Mesothelial cell of epicardium (in vitro differentiated cells): ENCODE results near the gene CES2. TPM values are rescaled to one million over a fixed set of nuclear protein-coding genes. Genes with fewer than 3 reads are reported as not detected.
"Not testable (repeated sequence)": the region's sequence is repeated elsewhere in the genome, so short reads cannot be mapped to it uniquely, and the experiment has no call there.

ENCODE experiments used
- DNase-seq, 2 experiments: peaks; one replicate each; pipeline ENCODE4 v3.0.0; 2021; ENCODE audit warnings: low spot score in 2 of 2; ENCODE audit not compliant: unreplicated experiment in 2 of 2
- H3K27ac Mint-ChIP-seq: 2 replicates; pipeline ENCODE4 v1.8.0; 2021; ENCODE audit warnings: mixed read lengths
- H3K27me3 Mint-ChIP-seq: 2 replicates; pipeline ENCODE4 v1.8.0; 2021; ENCODE audit warnings: low read depth, mixed read lengths
- H3K36me3 Mint-ChIP-seq: 2 replicates; pipeline ENCODE4 v1.8.0; 2021; ENCODE audit warnings: mixed read lengths
- H3K4me1 Mint-ChIP-seq: 2 replicates; pipeline ENCODE4 v1.8.0; 2021; ENCODE audit warnings: mixed read lengths
- H3K4me3 Mint-ChIP-seq: 2 replicates; pipeline ENCODE4 v1.8.0; 2021; ENCODE audit warnings: mild to moderate bottlenecking, moderate library complexity, mixed read lengths
- H3K9me3 Mint-ChIP-seq: 2 replicates; pipeline ENCODE4 v1.8.0; 2021; ENCODE audit warnings: mixed read lengths
- total RNA-seq: library from RNA; stranded (reverse); gene quantifications from 3 replicates; pipeline ENCODE4 v1.2.1, GENCODE V29; 2021
- TF ChIP-seq, protein P1 (sequence below): fragments of 200-600 bp; sonication (generic); IDR thresholded peaks from one replicate; pipeline ENCODE4 v1.5.0; 2021; ENCODE audit warnings: antibody characterized with exemption; ENCODE audit not compliant: unreplicated experiment

Gene CES2
- total RNA-seq, 1 donor from 2014 or later = 52.0 TPM

- TF ChIP-seq, protein P1, sequence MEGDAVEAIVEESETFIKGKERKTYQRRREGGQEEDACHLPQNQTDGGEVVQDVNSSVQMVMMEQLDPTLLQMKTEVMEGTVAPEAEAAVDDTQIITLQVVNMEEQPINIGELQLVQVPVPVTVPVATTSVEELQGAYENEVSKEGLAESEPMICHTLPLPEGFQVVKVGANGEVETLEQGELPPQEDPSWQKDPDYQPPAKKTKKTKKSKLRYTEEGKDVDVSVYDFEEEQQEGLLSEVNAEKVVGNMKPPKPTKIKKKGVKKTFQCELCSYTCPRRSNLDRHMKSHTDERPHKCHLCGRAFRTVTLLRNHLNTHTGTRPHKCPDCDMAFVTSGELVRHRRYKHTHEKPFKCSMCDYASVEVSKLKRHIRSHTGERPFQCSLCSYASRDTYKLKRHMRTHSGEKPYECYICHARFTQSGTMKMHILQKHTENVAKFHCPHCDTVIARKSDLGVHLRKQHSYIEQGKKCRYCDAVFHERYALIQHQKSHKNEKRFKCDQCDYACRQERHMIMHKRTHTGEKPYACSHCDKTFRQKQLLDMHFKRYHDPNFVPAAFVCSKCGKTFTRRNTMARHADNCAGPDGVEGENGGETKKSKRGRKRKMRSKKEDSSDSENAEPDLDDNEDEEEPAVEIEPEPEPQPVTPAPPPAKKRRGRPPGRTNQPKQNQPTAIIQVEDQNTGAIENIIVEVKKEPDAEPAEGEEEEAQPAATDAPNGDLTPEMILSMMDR = no peak
- H3K27ac Mint-ChIP-seq = no peak overlapping the region
- H3K36me3 Mint-ChIP-seq = no peaks in the 10 kb centered on the region
- no peak overlapping the region for H3K4me3 Mint-ChIP-seq
- DNase-seq = no peak
- peaks cover 19% of the 10 kb centered on the region for H3K4me1 Mint-ChIP-seq
- no peaks in the 10 kb centered on the region for H3K27me3 Mint-ChIP-seq
- H3K9me3 Mint-ChIP-seq = no peaks in the 10 kb centered on the region
Observed at GRCh38 chr16:66895999-66896398, 39.3 kb upstream of the CES2 start.

- H3K27me3 Mint-ChIP-seq, H3K4me3 Mint-ChIP-seq, DNase-seq, H3K9me3 Mint-ChIP-seq, H3K36me3 Mint-ChIP-seq, H3K27ac Mint-ChIP-seq: not testable (repeated sequence)
- peaks cover 20% of the 10 kb centered on the region for H3K4me1 Mint-ChIP-seq
Observed at GRCh38 chr16:66896682-66897081, 38.6 kb upstream of the CES2 start.

DNA sequence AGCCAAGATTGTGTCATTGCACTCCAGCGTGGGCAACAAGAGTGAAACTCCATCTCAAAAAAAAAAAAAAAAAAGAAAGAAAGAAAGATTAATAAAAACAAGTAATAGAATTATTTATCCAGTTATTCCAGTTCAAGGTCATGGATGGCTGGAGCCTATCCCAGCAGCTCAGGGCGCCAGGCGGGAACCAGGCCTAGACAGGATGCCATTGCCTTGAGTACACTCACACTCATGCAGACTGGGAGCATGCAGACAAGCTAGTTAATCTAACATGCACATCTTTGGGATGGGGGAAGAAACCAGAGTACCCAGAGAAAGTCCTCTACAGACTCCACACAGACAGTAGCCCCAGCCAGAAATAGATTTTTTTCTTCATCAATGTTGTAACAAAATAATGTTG lies 37.1 kb upstream of the CES2 start:
- H3K4me1 Mint-ChIP-seq = peaks cover 25% of the 10 kb centered on the region

DNA sequence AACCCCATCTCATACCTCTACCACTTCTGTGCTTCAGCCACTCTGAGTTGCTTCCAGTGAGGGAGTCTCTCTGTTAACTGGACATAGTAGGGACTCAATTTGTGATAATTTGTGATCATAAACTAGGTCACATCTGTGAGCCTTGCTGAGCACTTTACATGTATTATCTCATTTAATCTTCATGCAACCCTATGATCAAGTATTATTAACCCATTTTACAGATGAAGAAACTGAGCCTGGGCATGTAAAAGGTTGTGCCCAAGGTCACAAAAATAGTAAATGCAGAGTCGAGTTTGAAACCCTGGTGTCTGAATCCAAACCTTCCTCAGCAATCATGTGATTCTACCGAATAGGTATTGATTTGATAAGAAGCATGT lies 36.4 kb upstream of the CES2 start:
- Mint-ChIP-seq H3K27ac (no peak overlapping the region), H3K27me3 (no peaks in the 10 kb centered on the region), H3K4me1 (peaks cover 26% of the 10 kb centered on the region), H3K9me3 (no peaks in the 10 kb centered on the region), H3K36me3 (no peaks in the 10 kb centered on the region), H3K4me3 (no peak overlapping the region)
- TF ChIP-seq, protein P1 = no peak
- no peak for DNase-seq

More for the DNA sequence above, 37.1 kb upstream of the CES2 start:
- Mint-ChIP-seq H3K36me3 (no peaks in the 10 kb centered on the region), H3K4me3 (no peak overlapping the region), H3K27me3 (no peaks in the 10 kb centered on the region), H3K27ac (no peak overlapping the region), H3K9me3 (no peaks in the 10 kb centered on the region)
- TF ChIP-seq, protein P1 = no peak
- no peak for DNase-seq

DNA sequence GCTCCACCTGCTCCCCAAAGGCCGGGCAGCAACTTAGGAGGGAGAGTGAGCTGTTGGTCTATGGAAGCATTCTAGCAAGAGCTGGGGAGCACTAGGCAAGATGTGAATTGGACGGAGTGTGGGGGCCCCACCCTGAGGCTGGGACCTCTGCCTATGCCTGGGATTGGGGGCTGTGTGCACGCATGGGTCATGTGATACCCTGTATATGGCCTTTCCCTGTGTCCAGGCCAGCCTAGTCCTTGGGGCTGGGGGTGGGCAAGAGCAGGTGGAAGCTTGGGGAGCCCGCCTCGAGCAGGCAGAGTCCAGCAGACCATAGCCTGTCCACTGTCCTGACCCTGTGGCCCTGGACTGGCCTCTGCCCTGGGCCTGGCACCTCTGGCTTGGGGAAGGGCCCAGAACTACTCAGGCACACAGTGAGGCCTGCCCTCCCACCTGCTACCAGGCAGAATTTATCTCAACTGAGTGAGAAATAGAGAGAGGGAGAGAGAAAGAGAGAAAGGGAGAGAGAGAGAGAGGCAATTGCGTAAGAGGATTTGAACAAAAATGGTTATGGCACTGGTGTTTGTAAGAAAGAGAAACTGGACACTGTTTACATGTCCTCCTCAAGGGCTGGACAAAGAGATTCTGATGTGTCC lies 35.9 kb upstream of the CES2 start:
- H3K27me3 Mint-ChIP-seq = no peaks in the 10 kb centered on the region
- H3K4me1 Mint-ChIP-seq = peaks cover 31% of the 10 kb centered on the region
- DNase-seq = no peak
- no peak overlapping the region for H3K4me3 Mint-ChIP-seq
- TF ChIP-seq, protein P1 = no peak
- peak overlapping the region; percentile 84 for H3K27ac Mint-ChIP-seq
- no peaks in the 10 kb centered on the region for H3K36me3 Mint-ChIP-seq
- no peaks in the 10 kb centered on the region for H3K9me3 Mint-ChIP-seq

- H3K27ac Mint-ChIP-seq = peak overlapping the region; percentile 84
- no peaks in the 10 kb centered on the region for H3K36me3 Mint-ChIP-seq
- H3K4me3 Mint-ChIP-seq = no peak overlapping the region
- H3K4me1 Mint-ChIP-seq = peaks cover 38% of the 10 kb centered on the region
- no peaks in the 10 kb centered on the region for H3K27me3 Mint-ChIP-seq
- DNase-seq = peak; percentile 65 to 86
- TF ChIP-seq, protein P1 = no peak
- no peaks in the 10 kb centered on the region for H3K9me3 Mint-ChIP-seq
Observed at GRCh38 chr16:66899945-66900710, 35.2 kb upstream of the CES2 start.
